ENCODE measurements around the gene DPPA2. TPM values are rescaled to one million over a fixed set of nuclear protein-coding genes. Genes with fewer than 3 reads are reported as not detected.
"Not testable (repeated sequence)": the region's sequence is repeated elsewhere in the genome, so short reads cannot be mapped to it uniquely, and the experiment has no call there.

Gene DPPA2
- total RNA-seq: not detected
- long read RNA-seq: 0 reads

- no peak for DNase-seq (ENCODE audit: low spot score)
Observed at GRCh38 chr3:109316162-109316730, at the start of gene DPPA2. Gene DPPA2 (minus strand): TSS chr3:109316517. CDS start chr3:109314542, 1,975 bp downstream.

DNA sequence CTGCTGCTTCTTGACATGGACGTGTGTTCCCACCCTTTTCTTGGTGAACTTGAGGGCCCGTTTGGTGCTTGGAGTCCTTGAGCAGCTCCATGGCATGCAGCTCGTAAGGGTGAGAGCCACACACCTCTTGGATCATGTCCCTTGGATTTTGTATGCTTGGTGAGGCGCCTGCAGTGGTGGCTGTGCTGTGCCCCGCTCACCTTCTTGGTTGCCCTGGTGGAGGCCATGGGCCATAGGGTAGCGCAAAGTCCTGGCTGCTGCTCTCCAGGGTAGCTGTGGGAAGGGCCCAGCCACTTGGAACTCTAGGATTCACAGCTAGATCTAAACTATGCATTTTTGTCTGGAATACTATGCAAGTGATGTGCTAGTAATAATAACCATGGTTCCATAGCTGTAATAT lies 47.8 kb upstream of the DPPA2 start:
- DNase-seq (ENCODE audit: low spot score): no peak

DNA sequence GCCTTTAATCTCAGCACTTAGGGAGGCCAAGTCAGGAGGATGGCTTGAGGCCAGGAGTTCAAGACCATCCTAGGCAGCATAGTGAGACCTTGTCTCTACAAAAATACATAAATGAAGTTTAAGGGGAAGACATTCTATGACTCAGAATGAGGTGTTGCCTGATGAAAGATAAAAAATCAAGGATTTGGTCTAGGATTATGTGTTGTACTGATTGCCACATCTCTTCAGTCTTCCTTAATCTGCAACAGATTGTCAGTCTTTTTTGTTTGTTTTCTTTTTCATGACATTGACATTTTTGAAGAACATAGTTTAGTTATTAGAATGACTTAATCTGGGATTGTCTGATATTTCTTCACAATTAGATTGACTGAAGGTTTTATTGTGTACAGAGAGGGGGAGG lies 47.3 kb upstream of the DPPA2 start:
- DNase-seq (ENCODE audit: low spot score): no peak

GRCh38 chr3:109362823-109363222 lies 46.5 kb upstream of the DPPA2 start:
- no peak for DNase-seq (ENCODE audit: low spot score)

GRCh38 chr3:109358809-109359208 lies 42.5 kb upstream of the DPPA2 start:
- DNase-seq (ENCODE audit: low spot score): not testable (repeated sequence)

DNA sequence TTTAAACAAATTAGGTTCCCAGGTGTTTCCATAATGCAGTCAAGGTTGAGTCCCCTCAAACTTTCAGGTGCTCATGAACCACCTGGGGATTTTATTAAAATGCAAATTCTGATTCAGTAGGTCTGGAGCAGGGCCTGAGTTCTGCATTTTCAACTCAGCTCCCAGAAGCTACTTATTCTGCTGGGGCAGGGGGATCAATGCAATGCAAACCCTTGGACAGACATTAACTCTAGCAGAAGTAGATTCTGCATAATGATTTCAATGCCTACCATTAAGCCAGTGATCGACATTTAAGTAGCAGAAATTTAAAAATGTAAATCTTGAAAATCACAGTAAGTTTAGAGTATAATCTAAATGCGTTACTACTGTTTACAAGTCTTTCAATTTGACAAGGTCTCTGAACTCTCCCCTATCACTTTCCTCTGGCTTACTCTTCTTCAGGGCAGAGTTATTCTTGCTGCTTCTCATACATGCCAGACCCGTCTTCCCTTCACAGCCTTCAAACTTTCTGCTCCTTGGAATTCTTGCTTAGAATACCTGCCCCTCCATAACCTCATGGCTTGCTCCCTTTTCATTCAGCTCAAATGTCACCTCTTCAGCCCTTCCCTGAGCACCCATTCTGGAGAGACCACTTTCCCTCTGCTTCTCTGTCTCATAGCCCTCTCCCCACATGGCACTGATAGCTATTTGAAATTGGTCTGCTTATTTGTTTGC lies 40.3 kb upstream of the DPPA2 start:
- DNase-seq (ENCODE audit: low spot score): no peak

GRCh38 chr3:109355625-109356441 lies 39.5 kb upstream of the DPPA2 start:
- no peak for DNase-seq (ENCODE audit: low spot score)

- DNase-seq (ENCODE audit: low spot score): no peak
Observed at GRCh38 chr3:109353057-109353456, 36.7 kb upstream of the DPPA2 start.

DNA sequence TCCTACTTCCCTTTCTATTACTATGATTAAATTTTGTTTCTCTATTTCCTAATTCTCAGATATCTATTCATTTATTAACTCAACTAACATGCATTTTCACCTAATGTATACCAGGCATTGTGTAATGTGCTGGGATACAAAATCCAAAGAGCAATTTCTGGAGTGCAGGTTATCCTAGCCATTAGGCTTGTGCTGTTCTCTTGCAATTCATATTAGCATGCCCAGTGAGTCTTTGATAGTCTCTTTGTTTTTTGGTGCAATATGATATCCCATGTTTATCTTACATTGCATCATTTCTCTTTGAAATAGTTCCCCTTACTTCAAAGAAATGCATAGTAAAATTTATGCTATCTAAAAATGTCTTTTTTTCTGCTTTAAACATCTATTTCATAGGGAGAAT lies 34.9 kb upstream of the DPPA2 start:
- no peak for DNase-seq (ENCODE audit: low spot score)

DNA sequence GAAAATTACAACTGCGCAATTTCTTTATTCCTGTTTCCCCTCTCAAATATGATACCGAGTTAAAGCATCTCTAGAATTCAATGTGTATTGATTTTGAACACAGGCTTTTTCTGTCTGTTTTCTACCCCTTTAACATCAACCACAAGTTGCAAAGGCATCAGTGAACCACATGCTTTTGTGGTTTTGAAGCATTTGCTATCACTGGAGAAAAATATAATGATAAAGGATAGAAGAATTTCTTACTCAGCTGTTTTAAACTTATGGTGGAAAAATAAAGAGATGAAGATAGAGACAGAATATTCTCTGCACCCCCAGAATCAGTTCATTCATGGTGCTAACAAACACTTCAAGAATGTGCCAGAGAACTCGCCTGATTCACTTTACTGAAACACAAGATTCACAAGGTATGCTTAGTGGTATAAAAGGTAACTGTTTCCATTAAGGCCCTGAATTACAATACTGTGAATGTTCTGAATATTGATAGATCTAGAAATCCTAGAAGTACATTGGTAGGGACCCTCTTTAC lies 30.5 kb upstream of the DPPA2 start:
- no peak for DNase-seq (ENCODE audit: low spot score)

DNA sequence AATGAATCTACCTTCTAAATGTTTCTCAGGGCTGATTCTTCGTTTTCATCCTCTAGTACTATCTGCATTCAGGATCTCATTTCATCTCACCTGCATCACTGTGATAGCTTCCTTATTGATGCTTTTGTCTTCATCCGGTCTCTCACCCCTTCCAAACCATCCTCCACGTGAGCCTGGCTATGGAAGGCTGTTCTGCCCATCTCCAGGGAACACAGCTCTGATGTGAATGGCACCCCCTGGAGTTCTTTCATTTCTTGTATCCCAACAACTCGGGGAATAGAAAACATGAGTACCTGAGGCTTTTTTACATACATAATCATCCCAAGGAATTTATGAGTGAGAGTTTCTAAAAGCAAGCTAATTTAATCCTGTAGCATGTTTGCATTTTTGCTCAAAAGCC lies 29.8 kb upstream of the DPPA2 start:
- DNase-seq (ENCODE audit: low spot score): no peak

DNA sequence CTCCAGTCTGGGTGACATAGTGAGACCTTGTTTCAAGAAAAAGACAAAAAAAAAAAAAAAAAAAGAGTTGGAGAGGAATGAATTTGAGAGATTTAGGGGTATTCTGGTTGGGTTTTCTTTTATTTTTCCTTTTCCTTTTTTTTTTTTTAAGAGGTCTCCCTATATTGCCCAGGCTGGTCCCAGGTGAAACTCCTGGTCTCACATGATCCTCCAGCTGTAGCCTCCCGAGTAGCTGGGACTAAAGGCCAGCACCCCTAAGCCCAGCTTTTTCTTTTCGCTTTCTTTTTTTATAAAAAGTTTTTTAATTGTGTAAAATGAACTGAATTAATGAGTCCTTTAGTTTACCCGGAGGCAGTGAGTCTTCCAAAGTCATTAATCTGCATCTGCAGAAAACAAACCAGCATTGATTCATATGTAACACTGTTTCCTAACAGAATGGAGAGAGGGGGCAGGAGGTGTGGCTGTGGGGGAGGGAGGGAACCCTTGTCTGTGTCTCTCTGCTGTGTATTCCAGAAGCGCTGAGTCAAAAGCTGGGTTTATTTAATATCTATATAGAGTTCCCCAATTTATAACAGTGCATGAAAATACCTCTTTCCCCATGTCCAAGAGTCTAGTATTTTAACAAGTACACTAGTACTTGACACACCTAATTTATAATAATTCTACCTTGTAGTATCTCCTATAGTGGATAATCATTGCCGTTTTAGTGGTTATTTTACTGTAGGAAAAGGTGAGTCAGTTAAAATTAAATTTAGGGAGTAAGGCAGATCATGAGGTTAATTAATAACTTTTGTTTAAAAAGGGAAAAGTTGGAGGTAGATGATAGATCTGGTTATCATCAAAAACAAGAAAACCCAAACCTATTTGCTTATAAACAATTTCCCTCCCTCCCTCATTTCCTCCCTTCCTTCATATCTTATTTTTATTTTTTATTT lies 23.7 kb upstream of the DPPA2 start:
- no peak for DNase-seq (ENCODE audit: low spot score)

GRCh38 chr3:109339197-109339596 lies 22.9 kb upstream of the DPPA2 start:
- no peak for DNase-seq (ENCODE audit: low spot score)

DNA sequence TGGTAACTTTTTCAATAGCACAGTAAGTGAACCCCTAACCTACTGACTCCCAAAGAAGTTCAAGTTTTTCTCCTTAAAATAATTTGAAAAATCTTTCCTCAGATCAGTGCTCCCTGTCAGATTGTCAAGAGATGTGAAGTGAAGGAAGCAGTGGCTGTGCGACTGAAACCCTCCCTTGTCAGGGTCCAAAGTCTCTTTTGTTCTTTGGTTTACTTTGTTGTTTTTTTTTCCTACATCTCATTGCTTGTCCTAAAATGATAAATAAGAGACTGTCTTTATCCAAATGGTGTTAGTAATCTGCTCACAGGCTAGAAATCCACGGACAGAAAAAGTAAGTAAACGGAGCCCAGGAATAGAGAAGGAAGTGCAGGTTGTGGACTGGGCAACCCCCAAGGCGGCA lies 22.0 kb upstream of the DPPA2 start:
- DNase-seq (ENCODE audit: low spot score): no peak

GRCh38 chr3:109337393-109337792 lies 21.1 kb upstream of the DPPA2 start, which contains the start of gene DPPA4:
Gene DPPA4 (minus strand): TSS chr3:109337546. CDS start chr3:109337517, 29 bp downstream.
- DNase-seq (ENCODE audit: low spot score): no peak

DNA sequence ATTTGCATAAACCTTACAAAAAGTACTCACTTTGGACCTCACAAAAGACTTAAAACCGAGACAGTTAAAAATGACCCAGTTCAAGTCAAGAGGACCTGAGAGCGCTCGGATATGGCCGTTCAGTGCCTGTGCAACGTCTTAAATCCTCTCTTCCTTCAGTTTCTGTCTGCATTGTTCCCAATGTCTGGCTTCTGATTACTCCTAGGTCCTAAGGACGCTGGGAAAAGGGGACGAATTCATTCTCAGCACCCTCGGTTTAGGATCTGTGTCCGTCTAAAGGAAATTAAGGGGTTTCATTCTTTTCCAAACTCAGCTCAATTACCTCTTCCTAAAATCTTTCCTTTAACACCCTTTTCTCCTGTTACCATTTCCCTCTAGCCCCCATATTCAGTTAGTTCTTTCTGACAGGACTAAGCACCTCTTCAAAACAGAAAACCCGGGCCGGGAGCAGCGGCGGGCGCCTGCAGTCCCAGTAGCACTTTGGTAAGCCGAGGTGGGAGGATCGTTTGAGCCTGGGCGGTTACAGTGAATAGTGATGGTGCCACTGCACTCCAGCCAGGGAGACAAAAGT lies 20.1 kb upstream of the DPPA2 start:
- no peak for DNase-seq (ENCODE audit: low spot score)

GRCh38 chr3:109334572-109334971 lies 18.3 kb upstream of the DPPA2 start:
- DNase-seq (ENCODE audit: low spot score): no peak

GRCh38 chr3:109331692-109332091 lies 15.4 kb upstream of the DPPA2 start:
- DNase-seq (ENCODE audit: low spot score): no peak

- no peak for DNase-seq (ENCODE audit: low spot score)
Observed at GRCh38 chr3:109330405-109330804, 14.1 kb upstream of the DPPA2 start.

DNA sequence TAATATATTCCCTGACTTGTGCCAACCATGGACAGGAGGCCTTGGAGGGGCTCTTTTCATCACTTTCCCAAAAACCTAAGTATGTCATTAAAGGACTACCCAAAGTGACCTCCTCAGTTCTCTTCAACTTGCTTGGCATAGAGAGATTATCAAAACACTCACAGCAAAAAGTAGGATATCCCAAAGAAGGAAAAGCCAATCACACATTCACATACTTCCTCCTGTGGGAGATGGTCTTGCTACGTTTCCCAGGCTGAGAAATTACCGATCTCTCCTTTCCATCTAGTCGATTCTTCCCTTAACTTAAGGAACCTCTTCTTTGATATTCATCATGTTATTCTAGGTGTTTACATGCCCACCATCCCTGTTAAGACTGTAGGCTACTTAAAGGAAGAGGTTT lies 11.9 kb upstream of the DPPA2 start:
- no peak for DNase-seq (ENCODE audit: low spot score)

GRCh38 chr3:109325657-109326056 lies 9.3 kb upstream of the DPPA2 start:
- no peak for DNase-seq (ENCODE audit: low spot score)

Measured in mesenteric fat pad (tissue), 1 donor.